Esophagus muscularis mucosa (tissue), 4 donors: Measurements from ENCODE around the gene DNAJA4. TPM values are rescaled to one million over a fixed set of nuclear protein-coding genes. Genes with fewer than 3 reads are reported as not detected.

ENCODE experiments used
- DNase-seq: peaks from one replicate; pipeline ENCODE4 v3.0.0-alpha.2; 2017; ENCODE audit errors: extremely low spot score
- H3K27ac ChIP-seq, 4 donors: fragments of 200-600 bp; sonication (generic); replicated peaks in 1 of 4; 1 replicate in 3 of 4; 2 replicates in 1 of 4; pipeline ENCODE4 v1.5.1; 2016 to 2019; ENCODE audit warnings: mild to moderate bottlenecking in 1 of 4
- H3K27me3 ChIP-seq, 4 donors: fragments of 200-600 bp; sonication (generic); one replicate each; pipeline versions ENCODE4 v1.5.1 to v1.6.0; 2016 to 2019
- H3K36me3 ChIP-seq, 4 donors: fragments of 200-600 bp; sonication (generic); one replicate each; pipeline ENCODE4 v1.5.1; 2016 to 2019
- H3K4me1 ChIP-seq, 4 donors: fragments of 200-600 bp; sonication (generic); one replicate each; pipeline ENCODE4 v1.5.1; 2016 to 2019
- H3K4me3 ChIP-seq, 4 donors: fragments of 200-600 bp; sonication (generic); 1 replicate in 2 of 4; 2 replicates in 2 of 4; pipeline ENCODE4 v1.5.1; 2016 to 2019; ENCODE audit warnings: mild to moderate bottlenecking in 4 of 4, moderate library complexity in 1 of 4
- H3K9me3 ChIP-seq, 4 donors: fragments of 200-600 bp; sonication (generic); 1 replicate in 3 of 4; 2 replicates in 1 of 4; pipeline ENCODE4 v1.5.1; 2016 to 2019
- CTCF ChIP-seq, 3 experiments: fragments of 200-600 bp in 2 of 3; fragments of 450-650 bp in 1 of 3; sonication (generic) in 2 of 3; IDR thresholded peaks; one replicate each; pipeline ENCODE4 v1.5.1; 2017 to 2019; ENCODE audit warnings: antibody characterized with exemption in 3 of 3, mild to moderate bottlenecking in 2 of 3, moderate library complexity in 1 of 3
- EP300 ChIP-seq: sonication (generic); formaldehyde crosslinking; IDR thresholded peaks from one replicate; pipeline ENCODE4 v1.6.1; 2017; ENCODE audit warnings: antibody characterized with exemption
- POLR2A ChIP-seq: fragments of 450-650 bp; IDR thresholded peaks from one replicate; pipeline ENCODE4 v1.6.1; 2017; ENCODE audit warnings: antibody characterized with exemption, moderate library complexity, mild to moderate bottlenecking, low read depth
- POLR2AphosphoS5 ChIP-seq, 2 donors: sonication (generic); formaldehyde crosslinking; IDR thresholded peaks; one replicate each; pipeline ENCODE4 v1.6.1; 2017; ENCODE audit warnings: antibody characterized with exemption in 2 of 2
- WGBS: methylation state at CpG from one replicate; pipeline ENCODE4 v1.1.5; 2018; 5-methylcytosine and 5-hydroxymethylcytosine counted together
- intact Hi-C: fragments of 100-400 bp; cut with DNase I; formaldehyde crosslinking; loops from one replicate; pipeline ENCODE4 v1.15.1; 2023
- total RNA-seq, 4 donors: library from RNA; depleted of rRNA; stranded (reverse); fragments of >200 nt; gene quantifications; one replicate each; pipeline versions ENCODE4 v1.1.0 to v1.2.1, GENCODE V29; 2016

DNAJA4 gene
- total RNA-seq, 4 donors from 2014 or later: 11.8 to 23.5 (median 15.8) TPM

GRCh38 chr15:78272316-78272715 is 8.0 kb downstream of the DNAJA4 start:
- peaks cover 0 to 67% (median 42%) of the 10 kb centered on the region in 4 donors for H3K36me3 ChIP-seq

DNA sequence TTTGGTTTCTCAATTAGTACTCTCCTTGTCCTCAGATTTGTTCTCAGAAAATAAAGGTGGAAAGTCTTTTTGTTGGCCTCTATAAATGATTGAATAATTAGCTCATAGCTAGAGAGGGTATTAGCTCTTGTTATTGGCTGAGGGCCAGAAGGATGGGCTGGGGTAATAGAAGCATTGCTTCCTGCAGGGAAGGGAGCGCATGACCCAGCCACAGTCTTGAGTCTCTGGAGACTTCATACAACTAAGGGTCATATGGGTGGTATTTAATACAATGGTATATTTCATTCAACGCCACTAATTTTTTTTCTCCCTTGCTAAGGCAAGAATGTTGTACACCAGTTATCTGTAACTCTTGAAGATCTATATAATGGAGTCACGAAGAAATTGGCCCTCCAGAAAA is 8.4 kb downstream of the DNAJA4 start:
- no peaks in the 10 kb centered on the region for H3K27me3 ChIP-seq
- H3K9me3 ChIP-seq: no peaks in the 10 kb centered on the region
- peaks cover 0 to 72% (median 47%) of the 10 kb centered on the region in 4 donors for H3K36me3 ChIP-seq
- no peak for DNase-seq
- H3K4me1 ChIP-seq: peaks cover 2 to 14% (median 11%) of the 10 kb centered on the region in 4 donors
- intact Hi-C loops: no loop called here
- H3K27ac ChIP-seq: no peak overlapping the region
- WGBS: 92% methylated on average over 3 of the region's 3 CpGs
- TF ChIP-seq EP300 (no peak), CTCF (IDR thresholded peaks at IDR 0.05) (no peak), POLR2A (no peak), POLR2AphosphoS5 (IDR thresholded peaks at IDR 0.05) (no peak)
- H3K4me3 ChIP-seq: no peak overlapping the region

More at GRCh38 chr15:78272316-78272715, 8.0 kb downstream of the DNAJA4 start:
- intact Hi-C loops: no loop called here
- TF ChIP-seq POLR2A: no peak
- no peak for TF ChIP-seq EP300
- TF ChIP-seq POLR2AphosphoS5 (IDR thresholded peaks at IDR 0.05): no peak
- no peak for TF ChIP-seq CTCF (IDR thresholded peaks at IDR 0.05)
- DNase-seq: no peak
- Histone ChIP-seq H3K9me3 (no peaks in the 10 kb centered on the region), H3K4me3 (no peak overlapping the region), H3K27me3 (no peaks in the 10 kb centered on the region), H3K27ac (no peak overlapping the region), H3K4me1 (peaks cover 5 to 19% (median 16%) of the 10 kb centered on the region in 4 donors)
- WGBS: 72% methylated on average over 2 of the region's 2 CpGs

DNA sequence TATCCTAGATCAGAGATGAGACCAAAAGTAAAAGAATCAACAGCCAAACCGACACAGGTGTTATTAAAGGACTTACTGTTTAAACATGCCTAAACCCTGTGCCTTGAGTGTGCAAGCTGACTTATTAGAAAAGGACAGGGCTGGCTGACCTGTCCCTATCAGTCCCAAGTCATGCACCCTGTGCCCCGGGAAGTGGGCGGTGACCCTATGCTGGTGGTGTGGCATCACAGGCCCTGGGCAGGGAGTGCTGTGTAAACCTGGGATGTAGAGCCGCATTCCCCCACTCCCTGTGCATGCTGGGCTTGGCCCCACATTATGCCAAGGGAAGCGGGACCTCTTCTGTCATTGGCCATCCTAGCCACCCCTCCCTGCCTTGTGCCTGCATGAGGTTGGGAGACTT is 10.6 kb downstream of the DNAJA4 start:
- no peak overlapping the region for H3K4me3 ChIP-seq
- H3K27ac ChIP-seq: no peak overlapping the region
- TF ChIP-seq EP300 (no peak), POLR2A (no peak), POLR2AphosphoS5 (IDR thresholded peaks at IDR 0.05) (no peak), CTCF (IDR thresholded peaks at IDR 0.05) (no peak)
- H3K4me1 ChIP-seq: peaks cover 0 to 3% (median 0%) of the 10 kb centered on the region in 4 donors
- WGBS: 91% methylated on average over 4 of the region's 5 CpGs
- DNase-seq: no peak
- H3K9me3 ChIP-seq: no peaks in the 10 kb centered on the region
- H3K36me3 ChIP-seq: peaks cover 4 to 91% (median 63%) of the 10 kb centered on the region in 4 donors
- no peaks in the 10 kb centered on the region for H3K27me3 ChIP-seq
- intact Hi-C loops: no loop called here

GRCh38 chr15:78276064-78276943 is 11.9 kb downstream of the DNAJA4 start:
- intact Hi-C loops: no loop called here
- Histone ChIP-seq H3K4me1 (peaks cover 0 to 3% (median 0%) of the 10 kb centered on the region in 4 donors), H3K4me3 (no peak overlapping the region), H3K27me3 (no peaks in the 10 kb centered on the region), H3K36me3 (peaks cover 9 to 92% (median 71%) of the 10 kb centered on the region in 4 donors), H3K27ac (no peak overlapping the region), H3K9me3 (no peaks in the 10 kb centered on the region)
- TF ChIP-seq EP300 (no peak), POLR2AphosphoS5 (IDR thresholded peaks at IDR 0.05) (no peak), CTCF (IDR thresholded peaks at IDR 0.05) (no peak), POLR2A (no peak)
- 84% methylated on average over 6 of the region's 6 CpGs for WGBS
- DNase-seq: no peak
